Non-pigmented ciliary epithelial cell (primary cell): Measurements from ENCODE around the gene TBKBP1.
"Not testable (repeated sequence)": the region's sequence is repeated elsewhere in the genome, so short reads cannot be mapped to it uniquely, and the experiment has no call there.

Source experiments
- DNase-seq: peaks from one replicate; pipeline ENCODE4 v3.0.0-alpha.2; 2010; ENCODE audit warnings: low read depth

The TBKBP1 gene

DNA sequence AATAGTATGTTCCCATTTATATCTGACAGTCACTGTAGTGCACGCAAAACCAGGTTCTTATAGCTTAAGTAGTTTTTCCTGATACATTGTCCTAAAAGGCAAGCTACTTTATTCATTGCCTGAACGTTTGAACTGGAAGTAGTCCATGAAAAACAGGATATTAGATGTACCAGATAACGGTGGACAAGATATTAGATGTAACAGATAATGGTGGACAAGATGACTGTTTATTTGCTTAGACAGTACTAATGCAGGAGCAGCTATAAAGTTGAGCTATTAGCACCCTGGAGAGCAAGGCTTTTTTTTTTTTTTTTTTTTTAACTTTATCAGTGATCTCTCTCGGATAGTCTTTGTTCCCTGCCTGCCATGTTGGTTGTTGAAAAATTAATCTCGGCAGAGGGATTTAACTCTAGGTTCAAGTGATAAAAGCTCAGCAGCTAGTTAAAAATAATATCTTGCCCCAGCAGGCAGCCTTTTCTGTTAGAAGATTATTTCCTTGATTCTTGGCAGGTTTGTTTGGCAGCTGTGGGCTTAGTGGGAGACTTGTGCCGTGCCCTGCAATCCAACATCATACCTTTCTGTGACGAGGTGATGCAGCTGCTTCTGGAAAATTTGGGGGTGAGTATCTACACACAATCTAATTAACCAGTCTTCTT lies 17.3 kb upstream of the TBKBP1 start:
- DNase-seq: no peak

DNA sequence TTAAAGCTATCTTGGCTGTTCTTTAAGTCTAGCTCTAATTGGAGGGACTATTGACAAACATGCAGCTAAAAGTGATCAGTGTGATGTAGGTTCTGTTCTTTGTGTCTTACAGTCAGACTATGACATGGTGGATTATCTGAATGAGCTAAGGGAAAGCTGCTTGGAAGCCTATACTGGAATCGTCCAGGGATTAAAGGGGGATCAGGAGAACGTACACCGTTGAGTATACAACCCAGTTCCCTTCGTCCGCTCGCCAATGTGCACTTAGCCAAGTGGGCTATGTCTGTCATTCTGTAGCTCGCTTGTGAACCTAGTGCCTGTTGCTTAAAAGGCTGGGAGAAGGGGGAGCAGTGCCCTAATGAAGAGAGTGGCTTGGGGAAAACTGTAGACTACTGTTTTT lies 15.8 kb upstream of the TBKBP1 start:
- no peak for DNase-seq

DNA sequence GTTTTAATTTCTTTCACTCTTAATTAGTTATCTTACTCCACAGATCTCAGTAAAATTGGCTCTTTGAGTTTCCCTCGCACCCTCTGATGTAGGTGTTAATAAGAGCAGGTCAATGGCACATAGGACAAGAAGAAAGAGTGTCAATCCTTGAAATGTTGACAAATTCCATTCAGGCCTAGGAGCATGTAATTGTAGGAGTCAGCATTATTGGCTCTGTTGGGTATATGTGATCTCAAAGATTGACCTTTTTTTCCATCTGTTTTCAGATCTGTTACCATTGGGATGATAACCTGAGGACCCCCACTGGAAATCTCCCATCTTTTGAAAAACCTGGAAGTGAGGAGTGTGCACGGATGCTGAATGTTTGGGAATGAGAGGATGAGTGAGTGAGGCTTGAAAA lies 11.8 kb upstream of the TBKBP1 start:
- DNase-seq: no peak

DNA sequence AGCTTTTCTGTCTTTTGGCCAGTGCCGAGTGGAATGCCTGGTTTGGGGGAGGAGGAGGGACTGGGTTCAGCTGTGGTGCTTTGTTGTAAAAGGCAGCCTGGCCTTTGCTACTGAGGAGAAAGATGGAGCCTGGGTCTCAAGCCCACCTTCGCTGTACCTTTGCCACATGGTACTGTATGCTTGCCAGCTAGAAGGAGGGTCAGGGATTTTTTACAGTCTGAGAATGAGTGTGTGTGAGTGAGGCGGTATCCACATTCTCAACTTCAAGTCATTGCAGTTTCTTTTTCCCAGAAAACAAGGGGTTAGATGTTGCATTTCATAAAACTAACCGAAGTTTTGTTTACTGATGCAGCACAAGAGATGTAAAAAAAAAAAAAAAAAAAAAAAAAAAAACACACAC lies 11.2 kb upstream of the TBKBP1 start:
- not testable (repeated sequence) for DNase-seq

DNA sequence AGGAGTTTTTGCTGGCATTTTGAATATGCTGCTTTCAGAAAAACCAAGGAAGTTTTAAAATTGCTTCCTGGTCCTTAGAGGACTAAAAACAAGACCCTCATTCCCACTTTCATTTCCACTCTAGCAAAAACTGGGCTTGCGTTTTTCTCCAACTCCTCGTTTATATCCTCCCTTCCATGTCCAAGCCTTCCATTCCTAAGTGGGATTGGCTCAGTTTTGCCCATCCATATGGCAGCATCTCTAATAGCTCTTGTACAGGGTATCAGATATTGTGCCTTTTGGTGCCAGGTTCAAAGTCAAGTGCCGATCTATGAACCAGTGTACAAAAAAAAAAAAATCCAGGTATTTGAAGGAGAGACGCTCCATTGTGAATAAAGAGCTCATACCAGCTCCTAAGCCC lies 9.9 kb upstream of the TBKBP1 start:
- DNase-seq: no peak

DNA sequence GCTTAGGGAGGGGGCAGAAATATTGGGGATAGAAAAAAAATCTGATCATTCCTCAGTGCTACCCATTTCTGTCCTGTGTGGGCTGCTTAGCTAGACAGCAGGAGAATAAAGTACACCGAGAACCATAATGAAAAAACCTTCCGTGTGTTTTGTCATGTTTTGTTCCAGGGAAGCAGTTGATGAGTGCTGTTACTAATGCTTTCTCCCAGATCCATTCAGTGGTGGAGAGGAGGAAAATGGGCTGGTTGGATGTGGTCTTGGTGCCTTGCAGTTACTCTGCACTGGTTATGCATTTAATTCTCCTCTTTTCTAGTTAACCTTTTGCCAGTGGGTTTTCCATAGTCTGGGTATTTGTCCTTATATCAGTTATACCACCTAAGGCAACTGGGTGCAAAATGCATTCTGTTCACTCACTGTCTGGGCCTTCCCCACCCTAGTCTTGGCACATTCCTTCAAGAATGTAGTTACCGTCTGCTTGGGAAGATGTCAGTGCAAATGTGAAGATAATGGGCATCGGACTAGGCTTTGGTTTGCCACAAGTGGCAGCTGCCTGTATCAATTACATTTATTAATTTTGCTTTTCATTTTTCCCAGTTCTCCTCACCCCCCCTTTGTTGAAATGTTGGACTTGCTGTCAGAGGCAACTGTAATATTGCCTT lies 9.3 kb upstream of the TBKBP1 start:
- DNase-seq: no peak

DNA sequence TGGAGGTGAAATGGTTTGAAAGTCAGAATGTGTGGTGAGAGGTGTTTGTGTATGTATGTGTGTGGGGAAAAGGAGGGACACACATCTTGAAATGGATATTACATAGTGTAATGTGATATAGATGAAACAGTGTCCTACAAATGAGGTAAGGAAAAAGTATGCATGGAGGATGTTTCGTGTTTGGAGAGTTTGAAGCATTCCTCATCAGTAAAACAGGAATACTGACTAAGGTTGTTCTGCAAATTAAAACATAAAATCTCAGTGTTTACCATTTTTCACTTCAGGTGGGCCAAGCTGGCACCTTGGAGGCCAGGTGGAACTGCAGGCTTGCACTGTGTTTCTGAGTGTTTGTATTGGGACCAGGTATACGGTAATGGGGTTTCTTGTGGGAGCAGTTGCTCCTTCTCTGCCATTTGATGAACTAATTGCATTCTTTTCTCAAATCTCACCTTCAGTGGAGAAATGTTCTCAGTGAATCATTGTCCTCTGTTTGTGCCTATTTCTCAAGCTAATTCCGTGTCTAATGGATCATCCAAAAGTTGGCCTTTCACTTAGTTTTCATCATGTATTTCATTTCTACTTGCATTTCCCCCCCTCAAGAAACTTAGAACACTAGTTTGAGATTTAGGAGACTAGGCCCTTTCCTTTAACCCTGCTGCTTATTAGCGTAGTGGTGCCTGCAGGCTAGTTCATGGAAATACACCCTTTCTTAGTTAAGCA lies 8.2 kb upstream of the TBKBP1 start:
- no peak for DNase-seq

DNA sequence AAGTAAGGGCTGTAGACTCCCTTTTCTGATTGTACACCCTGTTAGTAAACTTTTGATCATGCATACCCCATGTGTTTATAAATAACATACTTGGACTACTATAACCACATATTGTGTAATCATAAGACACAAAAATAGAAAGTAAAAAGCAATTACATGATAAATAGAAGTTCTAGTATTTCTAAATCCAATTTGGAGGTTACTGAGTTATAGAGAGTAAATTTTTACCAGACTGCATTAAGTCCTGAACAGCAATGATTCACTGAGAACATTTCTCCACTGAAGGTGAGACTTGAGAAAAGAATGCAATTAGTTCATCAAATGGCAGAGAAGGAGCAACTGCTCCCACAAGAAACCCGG lies 7.7 kb upstream of the TBKBP1 start:
- no peak for DNase-seq

DNA sequence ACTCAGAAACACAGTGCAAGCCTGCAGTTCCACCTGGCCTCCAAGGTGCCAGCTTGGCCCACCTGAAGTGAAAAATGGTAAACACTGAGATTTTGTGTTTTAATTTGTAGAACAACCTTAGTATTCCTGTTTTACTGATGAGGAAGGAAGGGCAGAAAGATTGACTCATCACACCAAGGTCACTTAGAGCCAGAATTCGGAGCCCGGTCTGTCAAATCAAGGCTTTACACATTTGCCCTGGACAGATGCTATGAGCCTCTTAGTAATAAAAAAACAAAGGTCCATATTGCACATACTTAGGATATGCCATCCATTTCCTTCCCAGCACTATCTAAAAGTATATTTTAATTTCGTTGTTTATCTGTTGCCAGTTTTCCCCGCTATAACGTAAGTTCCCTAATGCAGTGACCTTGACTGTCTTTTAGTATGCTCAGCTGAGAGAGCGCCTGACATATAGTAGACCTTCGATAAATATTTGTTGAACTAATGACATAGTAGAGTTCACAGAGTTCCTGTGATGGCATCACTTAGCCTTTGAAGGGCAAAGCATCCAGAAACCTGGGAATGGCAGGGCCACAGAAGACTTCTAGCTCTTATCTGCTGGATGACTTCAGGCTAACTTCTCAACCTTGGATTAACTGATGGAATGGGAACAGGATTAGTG lies 7.2 kb upstream of the TBKBP1 start:
- no peak for DNase-seq

DNA sequence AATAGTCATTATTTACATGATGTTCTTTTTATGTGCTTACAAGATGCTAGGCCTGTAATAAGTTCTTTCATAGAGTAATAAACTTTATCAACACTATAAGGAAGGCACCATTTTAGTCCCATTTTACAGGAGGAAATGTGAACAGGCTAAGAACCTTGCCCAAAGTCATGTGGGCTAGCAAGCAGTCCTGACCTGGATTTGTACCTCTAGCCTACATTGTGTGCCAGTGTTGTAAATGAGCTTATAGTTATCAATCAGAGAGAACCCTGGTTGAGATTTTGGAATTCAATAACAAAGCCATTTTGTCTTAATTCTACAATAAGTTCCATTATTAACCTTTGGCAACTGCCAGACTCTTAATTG lies 6.7 kb upstream of the TBKBP1 start:
- DNase-seq: no peak

DNA sequence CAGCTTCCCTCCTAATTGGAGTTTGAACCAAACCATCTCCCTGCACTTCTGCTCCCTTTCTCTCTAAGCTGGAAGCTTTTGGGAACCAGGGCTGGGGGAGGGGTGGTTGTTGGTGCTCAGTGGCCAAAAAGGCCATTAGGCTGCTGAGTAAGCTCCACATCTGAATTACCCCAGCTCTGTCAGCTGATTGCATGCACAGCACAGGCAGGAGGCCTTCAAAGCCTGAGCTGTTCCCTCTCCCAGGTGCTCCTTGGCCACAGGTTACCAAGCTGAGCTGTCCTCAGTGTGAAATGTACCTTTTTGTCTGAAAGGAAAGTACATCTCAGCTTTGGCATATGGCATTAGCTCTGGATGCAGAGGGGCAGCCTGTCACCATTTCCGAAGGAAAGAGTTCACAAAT lies 6.2 kb upstream of the TBKBP1 start:
- DNase-seq: no peak

DNA sequence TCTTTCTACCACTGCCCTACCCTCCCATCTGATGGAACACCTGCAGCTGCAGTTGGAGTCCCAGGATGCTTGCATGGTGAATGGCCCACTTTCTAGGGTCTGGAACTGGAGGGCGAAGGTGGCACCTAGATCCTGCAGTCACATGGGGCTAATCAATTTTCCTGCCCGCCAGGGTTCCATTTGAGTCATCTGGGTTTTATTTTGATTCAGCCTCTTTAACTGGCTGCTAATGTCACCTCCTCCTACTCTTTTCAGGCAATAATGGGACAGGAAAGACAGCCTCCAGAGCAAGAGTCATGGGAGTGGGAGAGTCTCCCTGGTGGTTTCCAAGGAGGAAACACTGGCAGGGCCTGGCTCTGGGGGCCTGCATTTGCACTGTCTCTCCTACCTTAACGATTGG lies 3.8 kb upstream of the TBKBP1 start:
- DNase-seq: no peak

DNA sequence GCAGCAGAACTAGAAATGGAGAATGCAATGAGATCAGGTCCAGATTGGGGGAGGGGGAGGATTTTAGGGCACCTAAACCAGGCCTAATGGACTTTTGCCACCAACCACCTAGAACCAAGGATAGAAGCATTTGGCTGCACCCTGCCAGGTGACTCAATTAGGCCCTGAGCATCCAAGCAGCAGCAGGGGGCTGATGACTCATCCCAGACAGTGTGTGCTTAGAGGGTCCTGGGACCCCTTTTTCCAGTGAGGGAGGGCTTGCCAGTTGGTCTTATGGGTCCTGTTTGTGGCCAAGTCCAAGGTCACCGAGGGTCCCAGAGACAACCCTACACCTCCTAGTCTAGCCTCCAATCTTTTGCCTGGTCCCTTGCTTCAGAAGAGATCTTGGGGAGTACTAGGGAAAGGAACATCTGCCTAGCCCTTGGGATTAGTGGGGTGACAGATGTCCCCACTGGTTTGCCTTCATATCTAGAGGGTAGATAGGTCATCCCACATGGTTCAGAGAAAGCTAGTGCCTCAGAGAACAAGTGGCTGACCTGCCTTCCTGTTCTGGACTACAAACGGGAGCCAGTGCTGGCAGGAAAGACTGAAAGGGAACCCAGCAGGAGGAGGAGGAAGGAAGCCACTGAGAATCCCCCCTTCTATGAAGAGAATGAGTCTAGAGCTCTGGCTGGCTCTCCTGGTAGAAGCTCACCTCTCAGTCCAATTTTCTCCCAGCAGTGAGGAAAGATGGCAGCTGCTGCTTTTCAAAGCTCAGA lies 1.6 kb upstream of the TBKBP1 start:
- no peak for DNase-seq

DNA sequence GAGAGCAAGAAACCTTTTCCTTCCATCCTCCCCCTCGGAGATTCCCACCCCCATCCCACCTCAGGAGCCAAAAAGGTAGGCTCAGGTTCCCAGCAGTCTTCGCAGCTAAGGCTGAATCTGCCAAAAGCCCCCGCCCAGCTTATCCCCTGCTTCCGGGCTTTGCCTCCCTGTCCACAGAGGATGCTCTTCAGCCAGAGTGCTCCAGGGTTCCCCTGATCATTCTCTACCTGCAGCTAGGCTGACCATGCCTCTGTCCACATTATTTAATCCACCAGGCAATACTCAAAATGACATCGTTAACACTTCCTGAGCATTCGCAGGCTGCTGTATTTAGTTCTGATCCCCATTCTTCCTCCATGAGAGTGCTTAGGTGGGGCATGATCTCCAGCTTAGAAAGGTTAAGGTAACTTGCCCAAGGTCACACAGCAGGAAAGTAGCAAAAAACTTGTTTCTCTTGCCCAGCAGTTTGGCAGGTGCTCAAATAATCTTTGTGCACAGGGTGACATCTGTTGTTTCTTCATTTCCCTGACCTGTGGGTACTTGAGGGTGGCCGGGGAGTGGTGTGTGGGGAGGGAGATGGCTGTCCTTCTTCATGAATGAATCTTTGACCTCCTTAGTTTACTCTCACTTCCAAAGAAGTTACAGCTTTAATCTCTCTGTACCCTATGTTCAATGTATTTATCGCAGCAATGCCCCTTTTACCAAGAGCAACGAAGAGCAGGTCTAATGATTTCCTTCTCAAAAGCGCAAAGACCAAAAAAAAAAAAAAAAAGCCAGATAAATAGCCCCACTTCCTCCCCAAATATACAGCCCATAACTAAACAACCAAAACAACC lies 848 bp upstream of the TBKBP1 start:
- no peak for DNase-seq

DNA sequence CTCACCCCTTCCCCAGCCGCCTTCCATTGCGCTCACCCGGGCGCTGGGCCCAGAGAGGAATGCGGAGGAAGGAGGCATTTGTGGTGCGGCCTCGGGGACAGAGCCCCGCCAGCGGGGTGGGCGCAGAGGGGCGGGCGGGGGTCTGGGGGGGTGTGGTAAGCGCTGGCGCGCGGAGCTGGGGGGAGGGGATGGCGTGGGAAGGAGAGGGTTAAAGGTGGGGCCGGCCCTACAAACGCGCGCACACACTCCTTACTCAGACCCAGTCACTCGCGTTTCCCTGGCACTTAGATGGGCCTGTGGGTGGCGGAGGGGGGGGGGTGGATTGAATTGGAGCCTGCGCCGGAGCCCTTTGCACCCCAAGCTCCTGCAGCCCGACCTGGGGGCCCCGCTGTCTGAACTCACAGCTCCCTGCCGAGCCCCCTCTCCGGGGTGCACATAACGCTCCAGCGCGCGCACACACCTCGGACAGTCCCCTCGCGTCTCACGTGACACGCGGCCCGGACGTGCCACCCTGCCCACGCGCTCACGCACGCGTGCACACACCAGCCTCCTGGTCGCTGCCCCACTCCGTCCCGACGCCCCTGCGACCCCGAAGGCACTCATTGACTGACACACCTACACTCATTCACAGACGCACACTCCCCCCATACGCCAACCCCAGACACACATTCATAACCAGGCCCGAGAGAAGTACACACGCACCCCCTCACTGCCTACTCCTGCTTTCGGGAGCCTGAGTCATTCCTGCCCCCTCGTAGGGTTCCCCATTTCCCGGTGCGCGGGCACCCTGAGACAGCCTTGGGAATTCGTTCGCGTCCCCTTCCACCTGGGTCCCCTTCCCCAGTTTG lies 844 bp downstream of the TBKBP1 start:
- DNase-seq: no peak

DNA sequence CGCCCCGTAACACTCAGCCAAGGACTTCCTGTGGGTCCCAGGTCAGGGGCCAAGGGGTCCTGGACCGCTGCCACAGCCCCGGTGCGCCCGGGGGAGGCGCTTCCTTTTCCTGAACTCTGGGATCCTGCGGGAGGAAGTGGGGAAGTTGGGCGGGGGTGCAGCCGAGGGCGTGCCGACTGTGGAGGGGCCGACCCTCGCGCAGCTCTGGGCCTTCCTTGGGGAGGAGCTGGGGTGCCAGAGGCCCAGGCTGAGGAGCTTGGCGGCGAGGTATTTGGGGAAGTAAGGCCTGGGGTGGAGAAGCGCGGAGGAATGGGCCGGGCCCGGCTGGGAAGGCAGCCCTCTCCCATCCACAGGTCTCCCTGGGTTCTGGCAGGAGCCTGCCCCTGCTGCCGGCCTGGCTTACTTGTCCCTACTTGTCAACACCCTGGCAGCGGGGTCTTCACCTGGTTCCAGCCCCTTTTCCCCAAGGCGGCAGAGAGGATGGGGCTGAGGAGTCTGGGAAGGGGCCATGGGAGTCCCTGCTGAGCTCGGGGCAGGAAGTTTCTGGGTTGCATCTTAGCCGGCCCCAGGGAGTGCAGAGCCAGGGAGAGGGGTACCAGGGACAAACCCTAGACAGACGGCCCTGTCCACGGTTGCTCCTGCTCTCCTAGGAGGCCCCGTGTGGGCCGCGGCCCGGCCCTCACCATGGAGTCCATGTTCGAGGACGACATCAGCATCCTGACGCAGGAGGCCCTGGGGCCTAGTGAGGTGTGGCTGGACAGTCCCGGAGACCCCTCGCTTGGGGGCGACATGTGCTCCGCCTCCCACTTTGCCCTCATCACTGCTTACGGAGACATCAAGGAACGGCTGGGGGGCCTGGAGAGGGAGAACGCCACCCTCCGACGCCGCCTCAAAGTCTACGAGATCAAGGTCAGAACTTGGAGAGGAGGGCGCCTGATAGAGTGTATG lies 1.7 kb downstream of the TBKBP1 start:
- DNase-seq: no peak

DNA sequence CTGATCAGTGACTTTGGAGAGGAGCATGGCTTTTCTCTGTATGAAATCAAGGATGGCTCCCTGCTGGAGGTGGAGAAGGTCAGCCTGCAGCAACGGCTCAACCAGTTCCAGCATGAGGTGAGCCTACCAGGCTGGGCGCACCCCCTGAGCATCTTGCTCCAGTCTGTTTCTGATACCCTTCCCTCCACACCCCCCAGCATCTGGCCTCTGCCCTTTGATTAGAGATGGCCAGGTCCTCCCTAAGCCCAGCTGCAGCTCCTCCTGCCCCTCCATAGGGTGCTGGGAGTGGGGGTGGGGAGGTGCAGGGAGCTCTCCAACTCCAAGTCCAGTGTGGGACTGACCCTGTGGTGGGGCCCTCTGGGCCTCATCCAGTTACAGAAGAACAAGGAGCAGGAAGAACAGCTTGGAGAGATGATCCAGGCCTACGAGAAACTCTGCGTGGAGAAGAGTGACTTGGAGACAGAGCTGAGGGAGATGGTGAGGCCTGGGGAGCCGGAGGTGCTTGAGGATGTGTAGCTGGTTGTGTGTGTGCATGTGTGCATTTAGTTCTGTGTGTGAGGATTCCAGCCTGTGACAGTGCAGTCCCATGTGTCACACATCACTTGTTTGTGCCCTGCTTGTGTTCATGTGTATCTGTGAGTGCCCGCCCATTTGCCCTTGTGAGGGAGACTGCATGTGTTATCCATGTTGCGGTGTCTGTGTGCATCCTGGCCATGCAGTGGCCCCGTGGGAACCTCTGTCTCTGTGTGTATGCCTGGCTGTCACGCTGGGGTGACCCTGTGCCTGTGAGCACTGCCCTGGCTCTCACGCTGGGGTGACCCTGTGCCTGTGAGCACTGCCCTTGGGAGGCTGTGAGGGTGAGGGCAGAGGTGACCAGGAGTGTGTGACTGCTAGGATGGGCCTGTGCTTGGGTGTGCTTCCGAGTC lies 3.0 kb downstream of the TBKBP1 start:
- DNase-seq: no peak
